Activated CD8-positive, alpha-beta T cell treated with anti-CD3 and anti-CD28 coated beads, Interleukin-2, amount 10 ng/mL, durations not matched to agents 7 days and 5 days (primary cell): Measurements from ENCODE around the gene AAK1. TPM values are rescaled to one million over a fixed set of nuclear protein-coding genes. Genes with fewer than 3 reads are reported as not detected.
A peak's percentile ranks its signal among the peaks of the same experiment; 100 is the strongest.

Experiments used
- ATAC-seq: fragments of 150-1000 bp; cut with Tn5 transposase; one replicate; pipeline ENCODE4 v1.10.0; 2021; ENCODE audit warnings: moderate library complexity
- CTCF ChIA-PET: fragments of 350-600 bp; sonication (Branson Sonifier 250); formaldehyde crosslinking; loops from one replicate; lab custom pipeline; 2021; ENCODE audit warnings: antibody characterized with exemption; lab: Charles Lee
- POLR2A ChIA-PET: fragments of 350-600 bp; sonication (Branson Sonifier 250); formaldehyde crosslinking; loops from one replicate; lab custom pipeline; 2021; ENCODE audit warnings: antibody characterized with exemption; lab: Charles Lee
- DNase-seq: peaks from one replicate; pipeline ENCODE4 v3.0.0-alpha.2; 2020
- H3K27ac Mint-ChIP-seq: one replicate; pipeline ENCODE4 v1.8.0; 2021; ENCODE audit warnings: mild to moderate bottlenecking, mixed read lengths
- H3K27me3 Mint-ChIP-seq: one replicate; pipeline ENCODE4 v1.8.0; 2021; ENCODE audit warnings: low read depth, mixed read lengths
- H3K36me3 Mint-ChIP-seq: one replicate; pipeline ENCODE4 v1.8.0; 2021; ENCODE audit warnings: low read depth, mixed read lengths
- H3K4me1 Mint-ChIP-seq: one replicate; pipeline ENCODE4 v1.8.0; 2021; ENCODE audit warnings: low read depth, mixed read lengths
- H3K4me3 Mint-ChIP-seq: one replicate; pipeline ENCODE4 v1.8.0; 2021; ENCODE audit warnings: mild to moderate bottlenecking, mixed read lengths
- H3K9me3 Mint-ChIP-seq: one replicate; pipeline ENCODE4 v1.8.0; 2022; ENCODE audit warnings: mixed read lengths; ENCODE audit not compliant: insufficient read depth
- total RNA-seq, 2 experiments: library from RNA; stranded (reverse); gene quantifications; one replicate each; pipeline ENCODE4 v1.2.3, GENCODE V29; 2021

Gene AAK1
- total RNA-seq, 2 experiments from 2014 or later = 105 to 107 TPM

DNA sequence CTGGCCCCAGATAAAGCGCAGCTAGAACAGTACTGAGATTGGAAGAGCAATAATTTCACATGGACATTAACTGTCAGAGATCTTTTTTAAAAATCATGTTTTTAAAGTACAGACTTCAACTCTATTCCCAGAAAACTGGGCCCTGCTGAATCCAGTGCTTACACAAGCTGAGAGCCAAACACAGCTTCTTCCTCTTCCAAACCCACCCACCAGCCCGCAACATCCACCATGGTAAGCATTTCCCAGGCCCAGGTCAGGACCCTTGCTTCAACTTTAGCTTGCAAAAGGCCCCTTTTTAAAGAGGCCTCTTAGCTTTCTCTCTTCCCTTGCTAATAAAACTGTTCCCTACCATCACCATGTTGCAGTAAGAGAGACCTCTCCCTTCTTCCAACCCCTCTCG, 2.1 kb downstream of the AAK1 start:
- ATAC-seq (no peak), DNase-seq (peak; percentile 28)
- Mint-ChIP-seq H3K27ac (peak overlapping the region; percentile 94), H3K27me3 (no peaks in the 10 kb centered on the region), H3K4me3 (peak overlapping the region; percentile 92), H3K36me3 (peaks cover 57% of the 10 kb centered on the region), H3K9me3 (no peaks in the 10 kb centered on the region), H3K4me1 (peaks cover 63% of the 10 kb centered on the region)
- ChIA-PET POLR2A (interaction anchor here (0.8 to 1.4 kb wide), 3 partner anchors 9 to 204 kb away, joined by 3 to 5 read pairs (median 3); partner anchors contain the start of gene NFU1), CTCF (interaction anchor here (0.7 to 6.9 kb wide), 6 partner anchors 10 to 77 kb away, joined by 3 to 43 read pairs (median 4); no protein-coding TSS in a partner anchor)

DNA sequence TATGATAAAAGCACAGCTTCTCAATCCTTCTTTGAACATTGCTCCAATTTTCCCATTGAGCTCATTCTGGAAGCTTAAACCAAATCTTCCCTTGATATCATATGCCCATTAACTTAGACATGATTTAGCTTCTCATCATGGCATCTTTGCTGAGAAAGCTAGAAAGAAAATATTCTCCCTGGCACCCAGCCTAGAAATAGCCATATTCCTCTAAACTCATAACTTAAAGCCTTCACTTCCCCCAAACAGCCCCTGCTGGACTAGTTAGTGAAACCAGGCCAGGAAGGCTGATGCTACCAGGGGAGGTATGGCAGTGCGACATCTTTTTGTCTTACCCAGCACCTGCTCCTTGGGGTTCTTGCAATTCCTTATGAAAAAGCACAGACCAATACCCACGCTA, 4.3 kb downstream of the AAK1 start:
- H3K4me3 Mint-ChIP-seq = peak overlapping the region; percentile 22
- CTCF ChIA-PET = interaction anchor here (0.7 to 6.9 kb wide), 10 partner anchors 11 to 208 kb away, joined by 3 to 43 read pairs (median 6); no protein-coding TSS in a partner anchor
- ATAC-seq = no peak
- H3K4me1 Mint-ChIP-seq = peaks cover 52% of the 10 kb centered on the region
- H3K36me3 Mint-ChIP-seq = peaks cover 67% of the 10 kb centered on the region
- POLR2A ChIA-PET = interaction anchor here (0.9 to 1.4 kb wide), 3 partner anchors 12 to 85 kb away, joined by 3 to 5 read pairs (median 4); no protein-coding TSS in a partner anchor
- no peak for DNase-seq
- H3K27me3 Mint-ChIP-seq = no peaks in the 10 kb centered on the region
- no peak overlapping the region for H3K27ac Mint-ChIP-seq
- H3K9me3 Mint-ChIP-seq = no peaks in the 10 kb centered on the region

DNA sequence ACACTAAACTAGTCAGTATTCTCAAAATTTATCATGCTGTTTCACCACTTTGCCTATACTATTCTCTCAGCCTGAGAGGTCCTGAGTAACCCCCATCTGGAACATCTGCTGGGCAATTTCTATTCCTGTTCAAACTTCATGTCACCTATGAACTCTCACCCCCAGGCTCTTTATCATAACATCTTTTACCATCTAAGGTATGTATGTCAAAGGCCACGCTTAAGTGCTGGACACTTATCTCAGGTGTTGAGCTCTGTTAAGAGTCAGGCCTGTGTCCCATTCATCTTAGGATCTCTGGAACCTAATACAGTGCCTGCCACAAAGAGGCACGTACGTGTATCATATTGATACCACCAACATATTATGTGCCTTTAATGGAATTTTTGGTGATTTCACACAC, 4.9 kb downstream of the AAK1 start:
- POLR2A ChIA-PET = interaction anchor here (1.1 to 1.4 kb wide), 2 partner anchors 74 to 86 kb away, joined by 3 to 4 read pairs; no protein-coding TSS in a partner anchor
- no peak overlapping the region for H3K4me3 Mint-ChIP-seq

DNA sequence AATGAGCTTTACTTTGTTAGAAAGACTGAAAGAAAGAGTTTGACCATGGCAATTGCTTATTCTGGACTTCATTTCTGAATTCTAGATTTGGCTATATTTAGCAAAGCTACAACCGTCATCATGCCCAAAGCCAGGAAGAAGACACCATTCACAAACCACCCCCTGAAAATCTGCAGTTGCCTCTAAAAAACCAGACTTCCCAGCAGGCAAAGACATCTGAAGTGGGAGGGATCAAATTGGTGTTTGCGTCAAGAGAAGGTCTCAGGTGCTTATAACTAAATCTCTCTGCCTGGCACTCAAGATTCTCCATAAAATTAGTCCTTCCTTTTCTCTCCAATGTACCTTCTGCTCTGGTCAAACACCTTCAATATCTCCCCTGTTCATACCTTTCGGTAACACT, 5.6 kb downstream of the AAK1 start:
- H3K4me3 Mint-ChIP-seq = no peak overlapping the region
- peaks cover 70% of the 10 kb centered on the region for H3K36me3 Mint-ChIP-seq
- CTCF ChIA-PET = interaction anchor here (1.0 to 6.9 kb wide), 7 partner anchors 8 to 162 kb away, joined by 3 to 43 read pairs (median 5); no protein-coding TSS in a partner anchor
- peak overlapping the region; percentile 58 for H3K27ac Mint-ChIP-seq
- POLR2A ChIA-PET = no interaction called here
- DNase-seq = no peak
- no peaks in the 10 kb centered on the region for H3K27me3 Mint-ChIP-seq
- ATAC-seq = no peak
- H3K4me1 Mint-ChIP-seq = peaks cover 58% of the 10 kb centered on the region
- no peaks in the 10 kb centered on the region for H3K9me3 Mint-ChIP-seq

More for the DNA sequence above, 4.9 kb downstream of the AAK1 start:
- Mint-ChIP-seq H3K4me1 (peaks cover 57% of the 10 kb centered on the region), H3K9me3 (no peaks in the 10 kb centered on the region), H3K36me3 (peaks cover 69% of the 10 kb centered on the region), H3K27ac (peak overlapping the region; percentile 58), H3K27me3 (no peaks in the 10 kb centered on the region)
- ATAC-seq = no peak
- DNase-seq = no peak
- CTCF ChIA-PET = interaction anchor here (0.7 to 6.9 kb wide), 8 partner anchors 10 to 208 kb away, joined by 3 to 43 read pairs (median 6); no protein-coding TSS in a partner anchor

DNA sequence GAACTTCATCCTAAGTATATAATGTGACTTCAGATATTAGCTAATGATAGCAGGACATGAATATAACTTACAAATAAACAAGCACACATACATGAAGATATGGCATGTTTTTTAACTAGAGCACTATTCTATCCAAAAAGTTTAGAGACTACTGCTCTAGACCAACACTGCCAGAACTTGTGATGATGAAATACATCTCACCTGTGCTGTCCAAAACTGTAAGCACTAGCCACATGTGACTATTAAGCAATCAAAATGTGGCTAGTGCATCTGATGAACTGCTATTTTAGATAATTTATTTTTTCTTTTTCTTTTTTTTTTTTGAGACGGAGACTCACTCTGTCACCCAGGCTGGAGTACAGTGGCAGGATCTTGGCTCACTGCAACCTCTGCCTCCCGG, 7.1 kb downstream of the AAK1 start:
- Mint-ChIP-seq H3K36me3 (peaks cover 62% of the 10 kb centered on the region), H3K27me3 (no peaks in the 10 kb centered on the region), H3K4me3 (no peak overlapping the region), H3K27ac (no peak overlapping the region), H3K4me1 (peaks cover 66% of the 10 kb centered on the region), H3K9me3 (no peaks in the 10 kb centered on the region)
- ChIA-PET CTCF (interaction anchor here (1.1 to 6.9 kb wide), 4 partner anchors 10 to 80 kb away, joined by 3 to 43 read pairs (median 9); no protein-coding TSS in a partner anchor), POLR2A (no interaction called here)
- no peak for DNase-seq
- ATAC-seq = no peak

DNA sequence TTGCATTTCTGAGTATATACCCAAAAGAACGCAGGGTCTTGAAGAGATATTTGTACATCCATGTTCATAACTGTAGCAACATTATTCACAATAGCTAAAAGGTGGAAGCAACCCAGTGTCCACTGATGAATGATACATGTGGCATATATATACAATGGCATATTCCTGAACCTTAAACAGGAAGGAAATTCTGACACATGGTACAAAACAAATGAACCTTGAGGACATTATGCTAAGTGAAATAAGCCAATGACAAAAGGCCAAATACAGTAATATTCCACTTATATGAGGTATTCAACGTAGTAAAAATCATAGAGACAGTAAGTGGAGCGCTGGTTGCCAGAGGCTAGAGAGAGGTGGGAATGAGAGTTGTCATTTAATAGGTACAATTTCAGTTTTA, 8.1 kb downstream of the AAK1 start:
- H3K36me3 Mint-ChIP-seq = peaks cover 62% of the 10 kb centered on the region
- H3K27ac Mint-ChIP-seq = no peak overlapping the region
- DNase-seq = no peak
- ATAC-seq = no peak
- no peaks in the 10 kb centered on the region for H3K27me3 Mint-ChIP-seq
- H3K4me1 Mint-ChIP-seq = peaks cover 69% of the 10 kb centered on the region
- POLR2A ChIA-PET = no interaction called here
- CTCF ChIA-PET = interaction anchor here (1.1 to 6.9 kb wide), 2 partner anchors 71 to 81 kb away, joined by 3 to 43 read pairs; no protein-coding TSS in a partner anchor
- H3K4me3 Mint-ChIP-seq = no peak overlapping the region
- no peaks in the 10 kb centered on the region for H3K9me3 Mint-ChIP-seq

DNA sequence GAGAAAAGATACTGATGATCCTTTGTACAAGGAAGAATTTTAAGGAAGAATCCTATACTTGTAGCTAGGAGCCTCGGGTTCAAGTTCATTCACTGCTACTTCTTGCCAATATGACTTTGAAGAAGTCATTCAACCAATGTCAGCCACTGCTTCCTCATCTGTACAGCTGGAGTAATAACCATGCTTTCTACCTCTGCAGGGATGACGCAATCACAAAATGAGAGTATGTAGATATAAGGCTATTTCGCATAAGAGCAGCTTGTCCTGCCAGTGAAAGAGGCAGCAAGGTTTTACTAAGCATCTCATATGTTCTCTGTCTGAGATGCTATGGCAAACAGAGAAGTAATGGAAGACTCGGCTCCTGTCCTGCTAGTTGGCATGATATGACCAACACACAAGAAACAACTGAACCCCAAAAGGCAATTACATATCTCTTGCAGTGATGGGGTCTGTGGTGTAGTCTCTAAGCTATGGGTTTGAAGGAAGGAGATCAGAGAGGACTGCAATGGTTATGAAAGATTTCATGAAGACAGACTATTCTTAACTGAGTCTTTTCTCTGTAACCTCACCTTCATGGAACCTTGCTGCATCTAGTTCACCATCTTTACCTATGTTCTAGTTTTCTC, 9.2 kb downstream of the AAK1 start:
- Mint-ChIP-seq H3K9me3 (no peaks in the 10 kb centered on the region), H3K36me3 (peaks cover 54% of the 10 kb centered on the region), H3K4me3 (no peak overlapping the region), H3K27ac (peak overlapping the region; percentile 50), H3K4me1 (peaks cover 60% of the 10 kb centered on the region), H3K27me3 (no peaks in the 10 kb centered on the region)
- ATAC-seq (no peak), DNase-seq (no peak)
- ChIA-PET CTCF (interaction anchor here (1.2 kb wide), 1 partner anchor 68 kb away, joined by 4 read pairs; no protein-coding TSS in a partner anchor), POLR2A (interaction anchor here (0.6 kb wide), 2 partner anchors 9 to 11 kb away, joined by 3 read pairs; partner anchors contain the start of gene AAK1)

DNA sequence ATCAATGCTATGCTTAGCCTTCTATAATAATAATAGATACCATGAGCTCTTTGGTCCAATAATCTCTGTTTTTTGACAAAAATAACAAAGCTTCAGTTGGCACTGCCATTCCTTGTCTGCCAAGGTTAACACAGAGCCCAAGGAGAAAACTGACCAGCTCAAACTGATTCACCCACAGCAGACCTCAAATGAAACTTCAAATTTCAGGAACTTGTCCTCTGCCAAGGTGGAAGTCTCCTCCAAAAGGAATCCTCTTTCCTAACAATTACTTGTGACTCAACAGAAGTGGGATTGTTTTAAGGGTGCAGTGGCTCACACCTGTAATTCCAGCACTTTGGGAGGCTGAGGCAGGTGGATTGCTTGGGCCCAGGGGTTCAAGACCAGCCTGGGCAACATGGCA, 12.1 kb downstream of the AAK1 start:
- no peaks in the 10 kb centered on the region for H3K9me3 Mint-ChIP-seq
- CTCF ChIA-PET = interaction anchor here (0.8 to 1.2 kb wide), 3 partner anchors 10 to 66 kb away, joined by 4 read pairs; no protein-coding TSS in a partner anchor
- ATAC-seq (no peak), DNase-seq (no peak)
- POLR2A ChIA-PET = no interaction called here
- no peak overlapping the region for H3K4me3 Mint-ChIP-seq
- H3K36me3 Mint-ChIP-seq = peaks cover 31% of the 10 kb centered on the region
- no peaks in the 10 kb centered on the region for H3K27me3 Mint-ChIP-seq
- H3K27ac Mint-ChIP-seq = no peak overlapping the region
- peaks cover 38% of the 10 kb centered on the region for H3K4me1 Mint-ChIP-seq

DNA sequence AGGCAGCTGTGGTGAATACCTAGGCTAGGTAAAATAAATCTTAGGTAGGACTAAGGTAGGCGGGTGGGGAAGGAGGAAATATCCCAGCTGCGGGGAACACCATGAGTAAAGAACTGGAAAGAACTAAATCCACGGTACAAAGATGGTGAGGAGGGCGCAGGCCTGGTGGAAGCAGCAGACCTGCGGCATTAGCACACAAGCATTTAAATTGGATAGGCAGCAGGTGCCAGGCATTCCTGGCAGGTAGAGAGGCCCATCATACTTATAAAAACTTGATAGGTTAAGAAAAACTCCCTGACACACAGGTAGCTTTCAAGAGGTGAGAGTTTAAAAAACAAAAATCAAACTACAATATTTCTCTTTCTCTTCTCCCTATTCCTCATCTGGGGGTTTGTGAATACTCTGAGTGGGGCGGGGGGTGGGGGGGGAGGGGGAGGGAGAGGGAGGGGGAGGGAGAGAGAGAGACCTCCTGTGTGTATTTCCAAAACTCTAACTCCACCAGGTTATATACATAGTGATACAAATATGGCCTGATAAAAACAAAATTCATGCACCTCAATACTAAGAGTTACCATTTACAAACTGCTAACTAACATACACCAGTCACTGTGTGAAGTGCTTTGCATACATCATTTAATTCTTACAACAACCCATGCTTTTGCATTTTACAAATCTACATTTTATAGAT, 13.5 kb downstream of the AAK1 start:
- ChIA-PET POLR2A (no interaction called here), CTCF (interaction anchor here (3.3 kb wide), 1 partner anchor 10 kb away, joined by 16 read pairs; no protein-coding TSS in a partner anchor)
- DNase-seq (no peak), ATAC-seq (no peak)
- Mint-ChIP-seq H3K9me3 (no peaks in the 10 kb centered on the region), H3K4me3 (no peak overlapping the region), H3K4me1 (peaks cover 33% of the 10 kb centered on the region), H3K27ac (peak overlapping the region; percentile 37), H3K27me3 (no peaks in the 10 kb centered on the region), H3K36me3 (peaks cover 28% of the 10 kb centered on the region)

DNA sequence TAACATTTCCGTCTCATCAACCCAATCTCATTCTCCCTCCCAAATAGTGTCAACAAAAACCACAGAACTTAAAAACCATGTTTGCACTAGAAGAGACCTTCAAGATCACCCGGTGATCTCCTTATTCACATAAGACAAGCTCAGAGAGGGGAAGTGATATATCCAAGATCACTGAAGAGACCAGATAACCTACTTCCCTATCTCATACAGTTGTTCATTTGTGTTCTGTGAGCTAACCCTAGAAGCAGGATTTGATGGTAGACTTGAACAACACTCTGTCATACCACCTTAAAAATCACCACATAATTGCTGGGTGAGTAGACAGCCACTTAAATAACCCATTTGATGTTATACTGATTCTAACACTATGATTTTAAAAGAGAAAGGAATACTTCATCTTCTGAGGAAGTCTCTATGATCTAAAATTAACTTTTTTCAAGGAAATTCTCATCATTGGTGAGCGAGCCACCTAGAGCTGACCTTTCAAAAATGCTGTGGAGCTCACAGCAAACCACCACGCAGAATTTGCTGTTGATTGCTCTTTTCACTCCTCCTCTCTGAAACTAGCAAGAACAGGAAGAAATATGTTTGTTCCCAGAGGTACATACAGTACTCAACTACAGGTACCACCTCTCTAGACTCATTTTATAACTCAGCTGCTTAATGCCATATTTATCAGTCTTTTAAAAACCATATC, 15.1 kb downstream of the AAK1 start:
- ChIA-PET CTCF (interaction anchor here (0.7 to 3.3 kb wide), 13 partner anchors 9 to 197 kb away, joined by 3 to 22 read pairs (median 4); partner anchors contain the start of gene NFU1), POLR2A (interaction anchor here (0.6 to 1.6 kb wide), 4 partner anchors 16 to 28 kb away, joined by 3 to 5 read pairs (median 4); partner anchors contain the start of gene AAK1)
- no peaks in the 10 kb centered on the region for H3K27me3 Mint-ChIP-seq
- no peak overlapping the region for H3K4me3 Mint-ChIP-seq
- H3K4me1 Mint-ChIP-seq = peaks cover 26% of the 10 kb centered on the region
- peaks cover 23% of the 10 kb centered on the region for H3K36me3 Mint-ChIP-seq
- no peak overlapping the region for H3K27ac Mint-ChIP-seq
- no peaks in the 10 kb centered on the region for H3K9me3 Mint-ChIP-seq
- DNase-seq (no peak), ATAC-seq (peak; percentile 55)
